ENCODE measurements around the gene ASIC2.

- TF ChIP-seq POLR2A (IDR thresholded peaks at IDR 0.05; ENCODE audit: low read length) = no peak
- TF ChIP-seq GATA1 (IDR thresholded peaks at IDR 0.05; ENCODE audit: low read depth, low read length) = no peak
Measured at GRCh38 chr17:33202796-33203495, 90.1 kb downstream of the ASIC2 start.

Data from erythroblast (primary cell).